HCT116 (cell line): ENCODE results near the gene DDX20. TPM values are rescaled to one million over a fixed set of nuclear protein-coding genes. Genes with fewer than 3 reads are reported as not detected.

ENCODE experiments used
- ATAC-seq: fragments of 200-7000 bp; cut with Tn5 transposase; 2 replicates; pipeline ENCODE4 v1.9.1; 2020; ENCODE audit warnings: mild to moderate bottlenecking, moderate library complexity
- BruUV-seq: library from RNA; stranded (reverse); fragments of 400-500 nt; replicated peaks from 2 replicates; lab custom pipeline; 2021; lab: Mats Ljungman, UMichigan
- CTCF ChIA-PET: fragments of 300-600 bp; sonication (Branson Sonifier 250); formaldehyde crosslinking; loops from one replicate; lab custom pipeline; 2021; ENCODE audit warnings: antibody characterized with exemption; lab: Charles Lee
- POLR2A ChIA-PET: fragments of 300-600, 350-600 bp; sonication (Branson Sonifier 250); formaldehyde crosslinking; loops from one replicate; lab custom pipeline; 2021; ENCODE audit warnings: antibody characterized with exemption; lab: Charles Lee
- RAD21 ChIA-PET, 2 experiments: fragments of 300-600 bp; sonication (Branson Sonifier 250); formaldehyde crosslinking; loops; one replicate each; lab custom pipeline; 2023; ENCODE audit warnings: low total read pairs in 2 of 2; ENCODE audit not compliant: uncharacterized antibody in 2 of 2, unreplicated experiment in 2 of 2, low non-redundant PET in 1 of 2; lab: Charles Lee
- DNase-seq: peaks from one replicate; pipeline ENCODE4 v3.0.0-alpha.2; 2010; ENCODE audit warnings: low read depth, low spot score
- H2AFZ ChIP-seq: fragments of 200-600 bp; shearing (Covaris generic), sonication (generic); 2 replicates; pipeline ENCODE4 v1.6.1; 2017; ENCODE audit warnings: low read depth, mixed run types, mixed read lengths, antibody characterized with exemption, low read length; ENCODE audit not compliant: poor library complexity, severe bottlenecking
- H3K27ac ChIP-seq: 2 replicates; pipeline ENCODE4 v1.5.1; 2012; ENCODE audit warnings: low read depth, low read length
- H3K27me3 ChIP-seq: fragments of 200-600 bp; sonication (generic); 2 replicates; pipeline ENCODE4 v1.6.1; 2016; ENCODE audit warnings: mixed run types, low read length, mixed read lengths; ENCODE audit not compliant: insufficient read depth
- H3K36me3 ChIP-seq, 2 experiments: fragments of 200-500 bp in 1 of 2; fragments of 200-600 bp in 1 of 2; sonication (Bioruptor generic) in 1 of 2; sonication (generic) in 1 of 2; 2 replicates each; pipeline versions ENCODE4 v1.5.1 to v1.6.1; 2014 to 2016; ENCODE audit warnings: low read length in 2 of 2, inconsistent platforms in 1 of 2, mixed read lengths in 1 of 2, mixed run types in 1 of 2; ENCODE audit not compliant: insufficient read depth in 2 of 2, control insufficient read depth in 1 of 2
- H3K4me1 ChIP-seq, 2 experiments: fragments of 200-600 bp in 1 of 2; sonication (generic) in 1 of 2; 2 replicates each; pipeline versions ENCODE4 v1.5.1 to v1.6.1; 2012 to 2017; ENCODE audit warnings: low read length in 2 of 2, inconsistent platforms in 1 of 2, mild to moderate bottlenecking in 1 of 2, mixed read lengths in 1 of 2, mixed run types in 1 of 2, moderate library complexity in 1 of 2; ENCODE audit not compliant: insufficient read depth in 2 of 2, control insufficient read depth in 1 of 2
- H3K4me2 ChIP-seq: fragments of 200-600 bp; sonication (generic); 2 replicates; pipeline ENCODE4 v1.6.1; 2017; ENCODE audit warnings: mixed run types, low read length, mixed read lengths
- H3K4me3 ChIP-seq, 2 experiments: fragments of 200-600 bp in 1 of 2; sonication (generic) in 1 of 2; replicated peaks in 1 of 2; 2 replicates each; pipeline ENCODE4 v1.5.1; 2011 to 2016; ENCODE audit warnings: low read length in 2 of 2, control low read depth in 1 of 2, low read depth in 1 of 2, mild to moderate bottlenecking in 1 of 2, mixed read lengths in 1 of 2, mixed run types in 1 of 2
- H3K79me2 ChIP-seq: fragments of 200-600 bp; sonication (generic); 2 replicates; pipeline ENCODE4 v1.6.1; 2017; ENCODE audit warnings: mild to moderate bottlenecking, mixed run types, low read length, moderate library complexity, mixed read lengths; ENCODE audit not compliant: insufficient read depth
- H3K9ac ChIP-seq: fragments of 200-600 bp; sonication (generic); 2 replicates; pipeline ENCODE4 v1.6.1; 2016; ENCODE audit warnings: low read length, mixed read lengths
- H3K9me2 ChIP-seq: fragments of 200-600 bp; sonication (generic), shearing (Covaris generic); 2 replicates; pipeline ENCODE4 v1.6.1; 2017; ENCODE audit warnings: mixed run types, mild to moderate bottlenecking, moderate library complexity; ENCODE audit not compliant: insufficient read depth
- H3K9me3 ChIP-seq, 2 experiments: fragments of 200-500 bp in 1 of 2; fragments of 200-600 bp in 1 of 2; sonication (Bioruptor generic) in 1 of 2; sonication (generic) in 1 of 2; 2 replicates each; pipeline ENCODE4 v1.6.1; 2014 to 2017; ENCODE audit warnings: low read length in 2 of 2, mixed read lengths in 2 of 2, inconsistent platforms in 1 of 2, low read depth in 1 of 2, mild to moderate bottlenecking in 1 of 2, mixed run types in 1 of 2, moderate library complexity in 1 of 2; ENCODE audit not compliant: control insufficient read depth in 1 of 2, insufficient read depth in 1 of 2
- H4K20me1 ChIP-seq: fragments of 200-600 bp; sonication (generic), shearing (Covaris generic); 2 replicates; pipeline ENCODE4 v1.6.1; 2017; ENCODE audit warnings: mixed run types, mild to moderate bottlenecking, moderate library complexity; ENCODE audit not compliant: insufficient read depth
- CBX3 ChIP-seq: IDR thresholded peaks from 2 replicates; pipeline ENCODE4 v1.6.1; 2012; ENCODE audit warnings: low read depth
- EGR1 ChIP-seq: IDR thresholded peaks from 2 replicates; pipeline ENCODE4 v1.6.1; 2012; ENCODE audit warnings: low read depth
- ELF1 ChIP-seq: IDR thresholded peaks from 2 replicates; pipeline ENCODE4 v1.6.1; 2012; ENCODE audit warnings: low read depth, borderline replicate concordance
- JUND ChIP-seq: IDR thresholded peaks from 2 replicates; pipeline ENCODE4 v1.6.1; 2012
- SP1 ChIP-seq: IDR thresholded peaks from 2 replicates; pipeline ENCODE4 v1.6.1; 2012; ENCODE audit warnings: low read depth
- intact Hi-C: fragments of 100-400 bp; cut with micrococcal nuclease; formaldehyde crosslinking; loops from 2 replicates; pipeline ENCODE4 v1.10.0; 2022
- total RNA-seq: library from RNA; stranded (reverse); gene quantifications from one replicate; pipeline ENCODE4 v1.2.1, GENCODE V29; 2021; ENCODE audit not compliant: unreplicated experiment

Gene DDX20
- total RNA-seq, 1 experiment from 2014 or later = 14.9 TPM

GRCh38 chr1:111751906-111752575 lies 3.7 kb upstream of the DDX20 start:
- Histone ChIP-seq H3K9me2 (no peaks in the 10 kb centered on the region), H3K9me3 (no peaks in the 10 kb centered on the region), H3K4me1 (peaks cover 10 to 17% of the 10 kb centered on the region in 2 experiments), H2AFZ (no peak overlapping the region), H3K4me3 (no peak overlapping the region), H3K9ac (no peak overlapping the region), H3K79me2 (peaks cover 13% of the 10 kb centered on the region), H3K36me3 (no peaks in the 10 kb centered on the region), H3K27ac (no peak overlapping the region), H3K27me3 (no peaks in the 10 kb centered on the region), H3K4me2 (no peak overlapping the region), H4K20me1 (no peaks in the 10 kb centered on the region)
- CTCF ChIA-PET = interaction anchor here (2.6 to 3.8 kb wide), 2 partner anchors 37 to 270 kb away, joined by 7 to 20 read pairs; no protein-coding TSS in a partner anchor
- POLR2A ChIA-PET = no interaction called here
- no peak for TF ChIP-seq CBX3
- no peak for TF ChIP-seq SP1
- TF ChIP-seq ELF1 = no peak
- no peak for ATAC-seq
- intact Hi-C loops = no loop called here
- no peak for DNase-seq
- BruUV-seq = no TSS peak
- RAD21 ChIA-PET = no interaction called here

GRCh38 chr1:111754984-111755330 lies 744 bp upstream of the DDX20 start:
- H3K9me2 ChIP-seq = no peaks in the 10 kb centered on the region
- BruUV-seq = TSS peak; percentile 77
- peak overlapping the region; percentile 90 for H3K9ac ChIP-seq
- no peaks in the 10 kb centered on the region for H3K9me3 ChIP-seq
- peak overlapping the region; percentile 89 for H3K27ac ChIP-seq
- intact Hi-C loops = loop anchor here (1.0 to 2.0 kb wide), 2 partner anchors 16 to 40 kb away; partner anchors contain the start of gene INKA2
- H3K79me2 ChIP-seq = peaks cover 36% of the 10 kb centered on the region
- peaks cover 0 to 7% of the 10 kb centered on the region in 2 experiments; a peak in 2 of 4 replicates for H3K36me3 ChIP-seq
- no peaks in the 10 kb centered on the region for H4K20me1 ChIP-seq
- peak overlapping the region; percentile 68 to 83 for H3K4me3 ChIP-seq
- CTCF ChIA-PET = interaction anchor here (0.9 to 2.6 kb wide), 7 partner anchors 8 to 274 kb away, joined by 4 to 8 read pairs (median 5); partner anchors contain the start of gene INKA2
- TF ChIP-seq EGR1 (peak; percentile 96), ELF1 (no peak), JUND (no peak)
- peak; percentile 39 for ATAC-seq
- H3K27me3 ChIP-seq = no peaks in the 10 kb centered on the region
- RAD21 ChIA-PET = interaction anchor here (0.8 to 1.0 kb wide), 2 partner anchors 16 to 247 kb away, joined by 3 to 4 read pairs; partner anchors contain the start of gene INKA2 (in 1 of the 2)
- H3K4me1 ChIP-seq = peaks cover 11 to 18% of the 10 kb centered on the region in 2 experiments
- peak overlapping the region; percentile 69 for H2AFZ ChIP-seq
- H3K4me2 ChIP-seq = peak overlapping the region; percentile 84
- POLR2A ChIA-PET = no interaction called here
- DNase-seq = no peak
